IPS-11a (cell line): Measurements from ENCODE around the gene PHKG2.

Source experiments
- H3K4me3 ChIP-seq: one replicate; pipeline ENCODE4 v1.5.1; 2013; ENCODE audit warnings: low read depth, low read length, control low read depth

Gene PHKG2

GRCh38 chr16:30725418-30725792 is 22.8 kb upstream of the PHKG2 start:
- no peak overlapping the region for H3K4me3 ChIP-seq

DNA sequence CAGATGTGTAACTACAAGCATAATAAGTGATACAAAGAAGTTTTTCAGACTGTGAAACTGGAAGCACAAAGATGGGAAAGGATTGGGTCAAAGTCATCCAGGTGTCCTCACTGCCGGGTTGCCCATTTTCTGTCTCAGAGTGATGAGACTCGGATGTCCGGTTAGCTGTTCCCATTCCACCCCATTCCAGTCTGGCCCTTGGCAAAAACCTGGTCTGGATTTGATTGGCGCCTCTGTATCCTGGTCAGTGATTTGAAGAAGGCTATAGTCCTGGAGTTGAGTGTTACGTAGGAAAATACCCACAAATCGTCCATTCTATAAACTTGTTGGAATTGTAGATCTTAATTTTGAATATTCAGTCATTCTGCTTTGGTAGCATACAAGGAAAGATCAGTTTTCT is 19.9 kb upstream of the PHKG2 start:
- no peak overlapping the region for H3K4me3 ChIP-seq

GRCh38 chr16:30728899-30729672 is 19.1 kb upstream of the PHKG2 start:
- no peak overlapping the region for H3K4me3 ChIP-seq

DNA sequence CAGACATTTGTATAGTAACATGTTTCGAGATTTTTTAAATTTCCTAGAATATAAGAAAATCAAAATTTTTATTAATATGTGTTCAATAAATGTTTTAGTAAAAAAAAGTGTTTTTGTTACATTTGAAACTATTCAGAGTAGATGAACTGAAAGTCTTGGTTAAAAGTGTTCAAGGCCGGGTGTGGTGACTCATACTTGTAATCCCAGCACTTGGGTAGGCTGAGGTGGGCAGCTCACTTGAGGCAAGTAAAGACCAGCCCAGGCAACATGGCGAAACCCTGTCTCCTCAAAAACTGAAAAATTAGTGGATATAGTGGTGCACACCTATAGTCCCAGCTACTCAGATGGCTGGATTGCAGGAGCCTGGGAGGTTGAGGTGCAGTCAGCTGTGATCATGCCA is 16.8 kb upstream of the PHKG2 start:
- no peak overlapping the region for H3K4me3 ChIP-seq

DNA sequence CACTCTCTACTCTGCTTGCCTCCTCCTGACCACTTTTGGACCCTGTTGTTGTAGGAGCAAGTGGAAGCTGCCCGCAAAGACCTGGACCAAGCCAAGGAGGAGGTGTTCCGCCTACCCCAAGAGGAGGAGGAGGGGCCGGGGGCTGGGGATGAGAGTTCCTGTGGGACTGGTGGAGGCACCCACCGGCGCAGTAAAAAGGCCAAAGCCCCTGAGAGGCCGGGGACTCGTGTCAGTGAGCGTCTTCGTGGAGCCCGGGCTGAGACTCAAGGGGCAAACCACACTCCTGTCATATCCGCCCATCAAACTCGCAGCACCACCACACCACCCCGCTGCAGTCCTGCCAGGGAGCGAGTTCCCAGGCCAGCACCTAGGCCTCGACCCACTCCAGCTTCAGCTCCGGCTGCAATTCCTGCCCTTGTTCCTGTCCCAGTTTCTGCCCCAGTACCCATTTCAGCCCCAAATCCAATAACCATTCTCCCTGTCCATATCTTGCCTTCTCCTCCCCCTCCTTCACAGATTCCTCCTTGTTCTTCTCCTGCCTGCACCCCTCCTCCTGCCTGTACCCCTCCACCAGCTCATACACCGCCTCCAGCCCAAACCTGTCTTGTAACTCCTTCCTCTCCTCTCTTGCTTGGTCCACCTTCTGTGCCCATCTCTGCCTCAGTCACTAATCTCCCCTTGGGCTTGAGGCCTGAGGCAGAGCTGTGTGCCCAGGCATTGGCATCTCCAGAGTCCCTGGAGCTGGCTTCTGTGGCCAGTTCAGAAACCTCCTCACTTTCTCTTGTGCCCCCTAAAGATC is 11.0 kb upstream of the PHKG2 start:
- no peak overlapping the region for H3K4me3 ChIP-seq

DNA sequence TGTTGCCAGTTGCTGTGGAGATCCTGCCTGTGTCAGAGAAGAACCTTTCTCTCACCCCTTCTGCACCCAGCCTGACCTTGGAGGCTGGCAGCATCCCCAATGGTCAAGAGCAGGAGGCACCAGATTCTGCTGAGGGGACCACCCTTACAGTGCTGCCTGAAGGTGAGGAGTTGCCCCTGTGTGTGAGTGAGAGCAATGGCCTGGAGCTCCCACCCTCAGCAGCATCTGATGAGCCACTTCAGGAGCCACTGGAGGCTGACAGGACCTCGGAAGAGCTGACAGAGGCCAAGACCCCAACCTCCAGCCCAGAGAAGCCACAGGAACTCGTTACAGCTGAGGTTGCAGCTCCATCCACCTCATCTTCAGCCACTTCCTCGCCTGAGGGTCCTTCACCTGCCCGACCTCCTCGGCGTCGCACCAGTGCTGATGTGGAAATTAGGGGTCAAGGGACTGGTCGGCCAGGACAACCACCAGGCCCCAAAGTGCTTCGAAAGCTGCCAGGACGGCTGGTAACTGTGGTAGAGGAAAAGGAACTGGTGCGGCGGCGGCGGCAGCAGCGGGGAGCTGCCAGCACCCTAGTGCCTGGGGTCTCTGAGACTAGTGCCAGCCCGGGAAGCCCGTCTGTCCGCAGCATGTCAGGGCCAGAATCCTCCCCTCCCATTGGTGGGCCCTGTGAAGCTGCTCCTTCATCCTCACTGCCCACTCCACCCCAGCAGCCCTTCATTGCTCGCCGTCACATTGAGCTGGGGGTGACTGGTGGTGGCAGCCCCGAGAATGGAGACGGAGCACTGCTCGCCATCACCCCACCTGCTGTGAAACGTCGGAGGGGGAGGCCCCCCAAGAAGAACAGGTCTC is 10.2 kb upstream of the PHKG2 start:
- no peak overlapping the region for H3K4me3 ChIP-seq

DNA sequence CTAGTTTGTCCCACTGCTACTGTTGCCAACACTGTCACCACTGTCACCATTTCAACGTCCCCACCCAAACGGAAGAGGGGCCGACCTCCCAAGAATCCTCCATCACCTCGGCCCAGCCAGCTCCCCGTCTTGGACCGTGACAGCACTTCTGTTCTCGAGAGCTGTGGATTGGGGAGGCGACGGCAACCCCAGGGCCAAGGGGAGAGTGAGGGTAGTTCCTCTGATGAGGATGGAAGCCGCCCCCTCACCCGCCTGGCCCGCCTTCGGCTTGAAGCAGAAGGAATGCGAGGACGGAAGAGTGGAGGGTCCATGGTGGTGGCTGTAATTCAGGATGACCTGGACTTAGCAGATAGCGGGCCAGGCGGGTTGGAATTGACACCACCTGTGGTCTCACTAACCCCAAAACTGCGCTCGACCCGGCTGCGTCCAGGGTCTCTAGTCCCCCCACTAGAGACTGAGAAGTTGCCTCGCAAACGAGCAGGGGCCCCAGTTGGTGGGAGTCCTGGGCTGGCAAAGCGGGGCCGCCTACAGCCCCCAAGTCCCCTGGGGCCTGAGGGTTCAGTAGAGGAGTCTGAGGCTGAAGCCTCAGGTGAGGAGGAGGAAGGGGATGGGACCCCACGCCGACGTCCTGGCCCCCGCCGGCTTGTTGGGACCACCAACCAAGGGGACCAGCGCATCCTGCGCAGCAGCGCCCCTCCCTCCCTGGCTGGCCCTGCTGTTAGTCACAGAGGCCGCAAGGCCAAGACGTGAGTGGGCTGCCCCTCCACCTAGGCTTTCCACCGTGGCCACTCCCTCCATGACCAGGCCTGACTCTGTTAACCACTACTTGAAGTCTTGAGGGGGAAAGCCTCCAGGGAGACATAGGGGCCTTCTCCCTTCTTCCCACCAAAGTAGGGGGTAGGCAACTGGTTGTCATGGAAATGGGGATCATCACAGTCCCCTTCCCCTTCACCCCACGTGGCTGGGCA is 9.0 kb upstream of the PHKG2 start:
- H3K4me3 ChIP-seq: no peak overlapping the region

DNA sequence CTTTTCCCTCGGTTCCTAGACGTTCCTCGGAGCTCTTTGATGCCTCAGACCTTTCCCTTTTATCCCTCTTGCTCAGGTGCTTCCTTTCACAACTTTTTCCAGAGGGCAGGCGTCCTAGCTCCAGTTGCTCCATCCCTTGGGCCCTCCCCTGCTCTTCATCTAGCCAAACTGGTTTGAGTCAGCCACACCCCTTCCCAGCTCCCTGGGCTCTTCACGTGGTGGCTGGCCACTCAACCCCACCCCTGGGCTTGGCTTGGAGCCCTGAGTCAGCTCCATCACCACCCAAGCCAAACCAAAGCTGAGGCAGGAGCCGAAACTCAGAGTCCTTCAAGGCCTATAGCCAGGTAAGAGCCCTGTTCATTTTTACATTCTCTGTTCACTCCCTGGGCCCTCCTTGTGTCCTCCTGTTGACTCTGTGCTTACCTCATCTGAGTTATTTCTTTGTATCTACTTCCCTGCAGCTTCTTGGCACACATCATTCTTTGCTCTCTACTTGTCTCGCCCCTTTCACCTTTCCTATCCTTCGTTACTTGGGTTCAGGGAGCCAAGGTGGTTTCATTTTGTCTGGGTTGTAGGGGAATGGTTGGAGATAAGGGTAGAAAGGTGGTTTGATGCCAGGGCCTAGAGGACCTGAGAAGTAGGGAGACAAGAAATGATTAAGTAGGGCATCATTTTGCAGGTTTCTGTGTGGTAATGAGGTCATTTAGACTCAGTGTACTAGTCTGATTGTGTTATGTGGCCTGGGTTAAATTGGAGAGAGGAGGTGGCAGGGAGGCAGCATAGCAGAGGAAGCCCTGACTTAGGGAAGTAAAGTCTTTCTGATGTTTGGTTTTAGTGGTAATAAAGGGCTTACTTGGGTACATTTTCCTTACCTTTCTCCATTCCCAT is 7.6 kb upstream of the PHKG2 start:
- no peak overlapping the region for H3K4me3 ChIP-seq

GRCh38 chr16:30741461-30741914 is 6.7 kb upstream of the PHKG2 start:
- H3K4me3 ChIP-seq: no peak overlapping the region

DNA sequence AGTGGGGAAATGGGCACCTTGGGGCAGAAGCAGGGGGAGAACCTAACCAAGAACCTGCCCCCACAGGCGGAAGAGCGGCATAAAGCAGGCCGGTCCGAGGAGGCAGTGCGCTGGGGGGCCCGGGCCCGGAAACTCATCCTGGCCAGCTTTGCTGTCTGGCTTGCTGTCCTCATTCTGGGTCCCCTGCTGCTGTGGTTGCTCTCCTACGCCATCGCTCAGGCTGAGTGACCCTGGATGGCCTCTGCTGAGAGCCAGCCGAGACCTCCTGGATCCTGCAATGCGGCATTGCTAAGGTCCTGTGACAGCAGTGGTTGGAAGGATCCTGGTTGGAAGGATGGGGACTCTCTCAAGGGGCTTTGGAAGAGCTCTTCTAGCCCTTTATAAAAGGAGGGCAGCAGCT is 4.5 kb upstream of the PHKG2 start:
- H3K4me3 ChIP-seq: no peak overlapping the region

- no peak overlapping the region for H3K4me3 ChIP-seq
Measured at GRCh38 chr16:30744183-30744582, 4.0 kb upstream of the PHKG2 start.

GRCh38 chr16:30745082-30745481 is 3.1 kb upstream of the PHKG2 start:
- no peak overlapping the region for H3K4me3 ChIP-seq

GRCh38 chr16:30746638-30747175 is 1.5 kb upstream of the PHKG2 start:
- no peak overlapping the region for H3K4me3 ChIP-seq

DNA sequence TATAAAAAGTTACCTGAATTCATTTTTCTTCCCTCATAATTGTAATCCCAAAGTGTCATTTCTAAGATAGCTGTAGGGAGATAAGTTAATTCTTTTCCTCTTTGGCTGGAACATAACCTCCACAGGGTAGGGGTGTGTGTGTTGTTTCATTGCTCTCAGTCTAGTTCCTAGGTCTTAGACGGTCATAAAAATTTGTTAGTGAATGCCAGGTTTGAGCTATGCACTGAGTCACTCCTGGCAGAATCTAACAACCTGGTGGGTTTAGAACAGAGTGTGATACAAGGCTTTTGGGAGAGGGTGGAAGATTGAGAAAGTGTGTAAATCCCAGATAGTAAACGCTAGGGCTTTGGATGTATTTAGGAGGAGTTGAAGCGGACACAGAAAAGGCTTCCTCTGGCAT is 894 bp upstream of the PHKG2 start:
- H3K4me3 ChIP-seq: peak overlapping the region; percentile 33

DNA sequence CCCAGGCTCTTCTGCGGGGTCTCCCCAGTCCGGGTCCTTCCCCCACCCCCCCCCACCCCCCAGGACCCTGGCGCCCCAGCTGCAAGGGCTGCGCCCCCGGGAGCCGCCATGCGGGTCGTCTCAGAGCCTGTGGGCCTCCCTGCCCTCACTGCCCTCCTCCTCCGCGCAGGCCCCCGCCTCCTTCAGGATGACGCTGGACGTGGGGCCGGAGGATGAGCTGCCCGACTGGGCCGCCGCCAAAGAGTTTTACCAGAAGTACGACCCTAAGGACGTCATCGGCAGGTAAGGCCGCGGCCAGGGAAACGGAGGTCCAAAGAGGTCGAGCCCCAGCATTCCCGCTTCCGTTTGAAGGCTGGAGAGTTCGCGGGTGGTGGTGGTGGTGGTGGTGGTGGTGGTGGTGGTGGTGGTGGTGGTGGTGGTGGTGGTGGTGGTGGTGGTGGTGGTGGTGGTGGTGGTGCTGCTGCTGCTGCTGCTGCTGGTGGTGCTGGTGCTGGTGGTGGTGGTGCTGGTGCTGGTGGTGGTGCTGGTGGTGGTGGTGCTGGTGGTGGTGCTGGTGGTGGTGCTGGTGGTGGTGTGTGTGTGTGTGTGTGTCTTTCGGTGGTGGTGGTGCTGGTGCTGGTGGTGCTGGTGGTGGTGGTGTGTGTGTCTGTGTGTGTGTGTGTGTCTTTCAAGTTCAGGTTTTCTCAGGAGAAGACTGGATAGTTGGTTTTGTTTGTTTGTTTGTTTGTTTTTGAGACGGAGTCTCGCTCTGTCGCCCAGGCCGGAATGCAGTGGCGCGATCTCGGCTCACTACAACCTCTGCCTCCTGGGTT is 615 bp downstream of the PHKG2 start:
- H3K4me3 ChIP-seq: peak overlapping the region; percentile 67

- H3K4me3 ChIP-seq: no peak overlapping the region
Measured at GRCh38 chr16:30750201-30750600, 2.0 kb downstream of the PHKG2 start.

DNA sequence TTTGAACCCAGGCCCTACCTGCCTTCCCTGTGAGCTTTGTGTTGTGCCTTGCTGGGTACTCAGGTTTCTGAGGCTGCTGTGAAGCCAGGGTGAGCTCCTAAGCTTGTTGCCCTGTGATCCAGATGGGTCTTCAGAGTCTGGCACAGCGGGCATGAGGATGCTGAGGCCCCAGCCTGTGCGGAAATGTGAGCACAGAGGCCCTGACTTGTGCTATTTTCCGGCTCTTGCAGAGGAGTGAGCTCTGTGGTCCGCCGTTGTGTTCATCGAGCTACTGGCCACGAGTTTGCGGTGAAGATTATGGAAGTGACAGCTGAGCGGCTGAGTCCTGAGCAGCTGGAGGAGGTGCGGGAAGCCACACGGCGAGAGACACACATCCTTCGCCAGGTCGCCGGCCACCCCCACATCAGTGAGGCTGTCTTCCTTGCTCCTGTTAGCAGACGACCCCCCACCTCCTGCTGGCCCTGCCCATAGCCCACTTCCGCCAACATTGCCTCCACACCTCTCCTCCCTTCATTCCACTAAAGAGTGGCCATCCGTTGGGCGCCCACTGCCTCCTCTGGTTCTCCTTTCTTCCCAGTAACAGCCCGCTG is 2.7 kb downstream of the PHKG2 start:
- no peak overlapping the region for H3K4me3 ChIP-seq

- H3K4me3 ChIP-seq: no peak overlapping the region
Measured at GRCh38 chr16:30753596-30753995, 5.4 kb downstream of the PHKG2 start.
